ENCODE measurements around the gene TCAP. TPM values are rescaled to one million over a fixed set of nuclear protein-coding genes. Genes with fewer than 3 reads are reported as not detected.
A peak's percentile ranks its signal among the peaks of the same experiment; 100 is the strongest.

The TCAP gene
- total RNA-seq, 6 donors from 2014 or later: 0.39 to 4.2 (median 2.5) TPM

DNA sequence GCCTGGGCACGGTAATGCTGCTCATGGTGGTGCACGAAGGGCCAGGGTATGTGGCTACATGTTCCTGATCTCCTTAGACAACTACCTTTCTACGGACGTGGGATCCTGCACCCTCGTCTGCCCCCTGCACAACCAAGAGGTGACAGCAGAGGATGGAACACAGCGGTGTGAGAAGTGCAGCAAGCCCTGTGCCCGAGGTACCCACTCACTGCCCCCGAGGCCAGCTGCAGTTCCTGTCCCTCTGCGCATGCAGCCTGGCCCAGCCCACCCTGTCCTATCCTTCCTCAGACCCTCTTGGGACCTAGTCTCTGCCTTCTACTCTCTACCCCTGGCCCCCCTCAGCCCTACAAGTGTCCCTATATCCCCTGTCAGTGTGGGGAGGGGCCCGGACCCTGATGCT lies 46.7 kb downstream of the TCAP start:
- peaks cover 13 to 93% (median 66%) of the 10 kb centered on the region in 4 donors for H3K36me3 ChIP-seq
- no peak for ATAC-seq (ENCODE audit: low FRiP score in 2 of 2)
- DNase-seq: no peak
- TF ChIP-seq POLR2A (IDR thresholded peaks at IDR 0.05) (no peak), EP300 (IDR thresholded peaks at IDR 0.05) (no peak), POLR2AphosphoS5 (IDR thresholded peaks at IDR 0.05) (no peak)
- TF ChIP-seq, protein P1, sequence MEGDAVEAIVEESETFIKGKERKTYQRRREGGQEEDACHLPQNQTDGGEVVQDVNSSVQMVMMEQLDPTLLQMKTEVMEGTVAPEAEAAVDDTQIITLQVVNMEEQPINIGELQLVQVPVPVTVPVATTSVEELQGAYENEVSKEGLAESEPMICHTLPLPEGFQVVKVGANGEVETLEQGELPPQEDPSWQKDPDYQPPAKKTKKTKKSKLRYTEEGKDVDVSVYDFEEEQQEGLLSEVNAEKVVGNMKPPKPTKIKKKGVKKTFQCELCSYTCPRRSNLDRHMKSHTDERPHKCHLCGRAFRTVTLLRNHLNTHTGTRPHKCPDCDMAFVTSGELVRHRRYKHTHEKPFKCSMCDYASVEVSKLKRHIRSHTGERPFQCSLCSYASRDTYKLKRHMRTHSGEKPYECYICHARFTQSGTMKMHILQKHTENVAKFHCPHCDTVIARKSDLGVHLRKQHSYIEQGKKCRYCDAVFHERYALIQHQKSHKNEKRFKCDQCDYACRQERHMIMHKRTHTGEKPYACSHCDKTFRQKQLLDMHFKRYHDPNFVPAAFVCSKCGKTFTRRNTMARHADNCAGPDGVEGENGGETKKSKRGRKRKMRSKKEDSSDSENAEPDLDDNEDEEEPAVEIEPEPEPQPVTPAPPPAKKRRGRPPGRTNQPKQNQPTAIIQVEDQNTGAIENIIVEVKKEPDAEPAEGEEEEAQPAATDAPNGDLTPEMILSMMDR (IDR thresholded peaks at IDR 0.05): no peak
- no peak overlapping the region for H3K27ac ChIP-seq
- H3K27me3 ChIP-seq: no peaks in the 10 kb centered on the region
- no peak overlapping the region for H3K4me3 ChIP-seq
- no peaks in the 10 kb centered on the region for H3K9me3 ChIP-seq
- peaks cover 2 to 14% (median 11%) of the 10 kb centered on the region in 4 donors for H3K4me1 ChIP-seq
- WGBS, 2 donors: 88 to 93% methylated on average over 6 to 10 of the region's 10 CpGs

DNA sequence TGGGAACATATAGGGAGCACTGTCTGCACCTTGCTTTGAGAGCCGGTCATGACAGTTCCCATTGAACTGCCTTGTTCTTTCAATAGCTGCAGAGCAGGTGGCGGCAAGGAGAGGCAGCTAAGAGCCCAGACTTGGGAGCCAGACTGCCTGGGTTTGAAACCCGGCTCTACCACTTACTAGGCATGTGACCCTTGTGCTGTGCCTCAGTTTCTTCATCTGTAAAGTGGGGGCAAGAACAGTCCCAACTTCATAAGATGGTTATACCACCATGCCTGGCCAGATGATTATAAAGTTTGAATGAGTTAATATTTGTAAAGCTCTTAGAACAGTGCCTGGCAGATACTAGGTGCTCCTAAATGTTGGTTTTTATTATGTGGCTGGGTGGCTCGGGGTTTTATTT lies 49.1 kb downstream of the TCAP start:
- no peaks in the 10 kb centered on the region for H3K9me3 ChIP-seq
- no peaks in the 10 kb centered on the region for H3K27me3 ChIP-seq
- no peak overlapping the region for H3K4me3 ChIP-seq
- ATAC-seq (ENCODE audit: low FRiP score in 2 of 2) (no peak), DNase-seq (no peak)
- H3K36me3 ChIP-seq: peaks cover 3 to 91% (median 54%) of the 10 kb centered on the region in 4 donors
- TF ChIP-seq EP300 (IDR thresholded peaks at IDR 0.05) (no peak), POLR2AphosphoS5 (IDR thresholded peaks at IDR 0.05) (no peak), POLR2A (IDR thresholded peaks at IDR 0.05) (no peak)
- TF ChIP-seq, protein P1 (IDR thresholded peaks at IDR 0.05): no peak
- no peak overlapping the region for H3K27ac ChIP-seq
- peaks cover 0 to 5% (median 2%) of the 10 kb centered on the region in 4 donors for H3K4me1 ChIP-seq
- 96 to 98% methylated on average over 4 of the region's 4 CpGs for WGBS, 2 donors

DNA sequence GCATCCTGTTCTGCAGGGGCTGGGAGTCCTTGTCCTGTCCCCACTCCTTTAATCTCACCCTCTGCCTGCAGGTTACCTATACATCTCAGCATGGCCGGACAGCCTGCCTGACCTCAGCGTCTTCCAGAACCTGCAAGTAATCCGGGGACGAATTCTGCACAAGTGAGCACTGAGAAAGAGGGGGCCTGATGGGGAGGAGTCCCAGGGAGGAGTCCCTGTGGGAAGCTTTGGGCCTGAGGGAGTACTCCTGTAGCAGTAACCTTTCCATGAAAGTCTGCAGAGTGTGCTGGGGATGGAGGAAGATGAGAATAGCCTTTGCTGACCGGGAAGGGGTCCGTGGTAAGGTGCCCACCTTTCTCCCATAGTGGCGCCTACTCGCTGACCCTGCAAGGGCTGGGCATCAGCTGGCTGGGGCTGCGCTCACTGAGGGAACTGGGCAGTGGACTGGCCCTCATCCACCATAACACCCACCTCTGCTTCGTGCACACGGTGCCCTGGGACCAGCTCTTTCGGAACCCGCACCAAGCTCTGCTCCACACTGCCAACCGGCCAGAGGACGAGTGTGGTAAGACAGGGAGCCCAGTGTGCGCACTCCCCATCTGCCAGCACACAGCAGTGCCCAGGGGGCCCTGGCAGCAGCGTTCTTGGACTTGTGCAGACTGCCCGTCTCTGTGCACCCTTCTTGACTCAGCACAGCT lies 50.4 kb downstream of the TCAP start:
- DNase-seq: no peak
- no peaks in the 10 kb centered on the region for H3K9me3 ChIP-seq
- H3K4me3 ChIP-seq: no peak overlapping the region
- WGBS, 2 donors: 93 to 97% methylated on average over 16 to 18 of the region's 18 CpGs
- H3K36me3 ChIP-seq: peaks cover 3 to 90% (median 47%) of the 10 kb centered on the region in 4 donors
- H3K27ac ChIP-seq: peak overlapping the region in 3 of 4 donors; percentile 23 to 70 (median 56)
- peaks cover 0 to 5% (median 2%) of the 10 kb centered on the region in 4 donors for H3K4me1 ChIP-seq
- no peaks in the 10 kb centered on the region for H3K27me3 ChIP-seq
- no peak for TF ChIP-seq POLR2AphosphoS5 (IDR thresholded peaks at IDR 0.05)
- TF ChIP-seq POLR2A (IDR thresholded peaks at IDR 0.05): no peak
- no peak for TF ChIP-seq EP300 (IDR thresholded peaks at IDR 0.05)
- TF ChIP-seq, protein P1 (IDR thresholded peaks at IDR 0.05): no peak
- no peak for ATAC-seq (ENCODE audit: low FRiP score in 2 of 2)

Other genes starting within 250 kb of the TCAP start
- gene MED1, start 214.1 kb upstream of the TCAP start, total RNA-seq: 10 to 100 TPM; 12.8 to 33.1 (median 24.6) TPM
- gene CDK12, start 203.9 kb upstream of the TCAP start, total RNA-seq: 100 to 1,000 TPM in 1 of 6 donors, 10 to 100 TPM in 5; 41.2 to 111 (median 52.8) TPM
- not detected for gene NEUROD2, start 57.4 kb upstream of the TCAP start, total RNA-seq
- 10 to 100 TPM; 10.9 to 22.4 (median 13.8) TPM for gene PPP1R1B, start 38.4 kb upstream of the TCAP start, total RNA-seq
- gene STARD3, start 28.2 kb upstream of the TCAP start, total RNA-seq: 100 to 1,000 TPM in 2 of 6 donors, 10 to 100 TPM in 4; 27.5 to 315 (median 84.1) TPM
- 10 to 100 TPM in 3 of 6 donors, 1 to 10 TPM in 3; 3.1 to 21.3 (median 7.0) TPM for gene PNMT, start 3.1 kb downstream of the TCAP start, total RNA-seq
- 10 to 100 TPM; 15.2 to 64.0 (median 27.9) TPM for gene PGAP3, start 22.7 kb downstream of the TCAP start, total RNA-seq
- gene ERBB2, start 34.7 kb downstream of the TCAP start, total RNA-seq: 100 to 1,000 TPM in 4 of 6 donors, 10 to 100 TPM in 2; 88.6 to 126 (median 112) TPM
- 10 to 100 TPM; 26.2 to 54.1 (median 43.2) TPM for gene MIEN1, start 65.2 kb downstream of the TCAP start, total RNA-seq
- gene GRB7, start 72.6 kb downstream of the TCAP start, total RNA-seq: 10 to 100 TPM; 19.9 to 82.8 (median 31.1) TPM
- gene IKZF3, start 199.0 kb downstream of the TCAP start, total RNA-seq: 10 to 100 TPM in 1 of 6 donors, 1 to 10 TPM in 5; 2.2 to 14.9 (median 4.9) TPM
- not detected for gene ZPBP2, start 202.9 kb downstream of the TCAP start, total RNA-seq